Measurements from ENCODE around the gene CAMKK1.

GRCh38 chr17:3913531-3914311, 20.9 kb upstream of the CAMKK1 start:
- TF ChIP-seq, protein P1, sequence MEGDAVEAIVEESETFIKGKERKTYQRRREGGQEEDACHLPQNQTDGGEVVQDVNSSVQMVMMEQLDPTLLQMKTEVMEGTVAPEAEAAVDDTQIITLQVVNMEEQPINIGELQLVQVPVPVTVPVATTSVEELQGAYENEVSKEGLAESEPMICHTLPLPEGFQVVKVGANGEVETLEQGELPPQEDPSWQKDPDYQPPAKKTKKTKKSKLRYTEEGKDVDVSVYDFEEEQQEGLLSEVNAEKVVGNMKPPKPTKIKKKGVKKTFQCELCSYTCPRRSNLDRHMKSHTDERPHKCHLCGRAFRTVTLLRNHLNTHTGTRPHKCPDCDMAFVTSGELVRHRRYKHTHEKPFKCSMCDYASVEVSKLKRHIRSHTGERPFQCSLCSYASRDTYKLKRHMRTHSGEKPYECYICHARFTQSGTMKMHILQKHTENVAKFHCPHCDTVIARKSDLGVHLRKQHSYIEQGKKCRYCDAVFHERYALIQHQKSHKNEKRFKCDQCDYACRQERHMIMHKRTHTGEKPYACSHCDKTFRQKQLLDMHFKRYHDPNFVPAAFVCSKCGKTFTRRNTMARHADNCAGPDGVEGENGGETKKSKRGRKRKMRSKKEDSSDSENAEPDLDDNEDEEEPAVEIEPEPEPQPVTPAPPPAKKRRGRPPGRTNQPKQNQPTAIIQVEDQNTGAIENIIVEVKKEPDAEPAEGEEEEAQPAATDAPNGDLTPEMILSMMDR (IDR thresholded peaks at IDR 0.05): peak; percentile 88 to 96 (median 93)
- TF ChIP-seq POLR2A (IDR thresholded peaks at IDR 0.05): no peak
